Measurements from ENCODE around the gene AUTS2. TPM values are rescaled to one million over a fixed set of nuclear protein-coding genes. Genes with fewer than 3 reads are reported as not detected.

AUTS2 gene
- total RNA-seq, 1 donor from 2014 or later: 56.0 TPM

DNA sequence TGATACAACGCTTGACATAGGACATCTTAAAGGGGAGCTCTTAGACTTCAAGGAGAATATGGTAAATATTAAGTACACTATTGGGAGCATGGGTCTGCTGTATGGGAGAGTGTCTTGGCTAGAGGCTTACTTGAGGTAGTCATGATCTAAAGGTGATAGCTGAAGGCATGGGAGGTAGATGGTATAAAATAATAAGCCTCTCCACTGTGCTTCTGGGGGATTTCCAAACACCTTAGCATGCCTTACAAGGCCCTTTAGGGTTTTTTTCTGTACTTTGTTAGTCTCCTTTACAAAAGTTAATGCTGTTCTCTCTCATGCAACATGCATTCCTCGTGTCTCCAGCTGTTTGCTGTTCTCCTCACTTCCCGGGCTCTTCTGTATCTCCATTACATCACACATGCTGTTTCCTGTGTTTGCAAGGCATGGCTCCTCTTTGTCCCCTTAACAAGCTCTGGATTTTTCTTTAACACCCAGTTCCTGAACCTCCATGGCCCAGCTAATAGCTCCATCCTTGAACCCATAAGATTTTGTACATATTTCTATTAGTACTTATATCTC lies 449.7 kb downstream of the AUTS2 start:
- intact Hi-C loops (cut with DNase I): loop anchor here (10.0 kb wide), 1 partner anchor 647 kb away; no protein-coding TSS in a partner anchor
- DNase-seq: no peak
- Histone ChIP-seq H3K27ac (no peak overlapping the region), H3K27me3 (no peaks in the 10 kb centered on the region), H3K4me1 (no peaks in the 10 kb centered on the region), H3K36me3 (no peaks in the 10 kb centered on the region), H3K4me3 (no peak overlapping the region), H3K9me3 (no peaks in the 10 kb centered on the region)
- no peak for TF ChIP-seq CTCF (IDR thresholded peaks at IDR 0.05)
- ATAC-seq: peak; percentile 60

GRCh38 chr7:70051726-70052125 lies 453.5 kb downstream of the AUTS2 start:
- ATAC-seq (no peak), DNase-seq (no peak)
- Histone ChIP-seq H3K4me1 (peaks cover 8% of the 10 kb centered on the region), H3K27me3 (no peaks in the 10 kb centered on the region), H3K27ac (no peak overlapping the region), H3K9me3 (no peaks in the 10 kb centered on the region), H3K36me3 (no peaks in the 10 kb centered on the region), H3K4me3 (no peak overlapping the region)
- intact Hi-C loops (cut with DNase I): no loop called here
- TF ChIP-seq CTCF (IDR thresholded peaks at IDR 0.05): no peak

DNA sequence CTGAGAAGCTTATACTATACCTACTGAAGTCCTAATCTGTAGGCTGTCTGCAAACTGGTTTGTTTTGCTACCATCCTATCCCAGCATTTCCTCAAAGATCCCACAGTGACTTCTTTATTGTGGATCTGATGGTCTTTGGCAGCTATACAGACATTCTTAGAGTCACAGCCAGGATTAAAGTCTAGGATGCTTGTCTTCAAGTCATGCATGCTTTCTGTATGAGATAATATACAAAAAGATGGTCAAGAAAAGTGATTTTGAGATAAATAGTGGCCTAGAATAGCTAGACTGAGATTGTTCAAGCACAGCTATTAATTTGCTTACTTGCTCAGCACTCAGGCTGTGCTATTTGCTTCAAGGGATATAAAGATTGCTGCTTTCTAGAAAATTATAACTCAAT lies 454.4 kb downstream of the AUTS2 start:
- no peak for TF ChIP-seq CTCF (IDR thresholded peaks at IDR 0.05)
- Histone ChIP-seq H3K9me3 (no peaks in the 10 kb centered on the region), H3K36me3 (no peaks in the 10 kb centered on the region), H3K4me3 (no peak overlapping the region), H3K27ac (no peak overlapping the region), H3K27me3 (no peaks in the 10 kb centered on the region), H3K4me1 (peaks cover 8% of the 10 kb centered on the region)
- intact Hi-C loops (cut with DNase I): no loop called here
- DNase-seq (no peak), ATAC-seq (no peak)

DNA sequence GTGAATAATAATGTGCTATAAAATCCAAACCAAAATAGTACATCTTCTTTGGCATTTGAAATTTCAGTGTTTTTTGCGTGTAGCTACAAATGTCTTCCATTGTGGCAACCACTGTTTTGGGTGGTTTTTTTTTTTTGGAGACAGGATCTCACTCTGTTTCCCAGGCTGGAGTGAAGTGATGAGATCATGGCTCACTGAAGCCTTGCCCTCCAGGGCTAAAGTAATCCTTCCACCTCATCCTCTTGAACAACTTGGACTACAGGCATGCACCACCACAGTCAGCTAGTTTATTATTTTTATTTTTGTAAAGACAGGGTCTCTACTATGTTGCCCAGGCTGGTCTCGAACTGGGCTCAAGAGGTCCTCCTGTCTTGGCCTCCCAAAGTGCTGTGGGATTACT lies 455.1 kb downstream of the AUTS2 start:
- Histone ChIP-seq H3K27ac (no peak overlapping the region), H3K27me3 (no peaks in the 10 kb centered on the region), H3K9me3 (no peaks in the 10 kb centered on the region), H3K4me1 (peaks cover 8% of the 10 kb centered on the region), H3K4me3 (no peak overlapping the region), H3K36me3 (no peaks in the 10 kb centered on the region)
- no peak for TF ChIP-seq CTCF (IDR thresholded peaks at IDR 0.05)
- DNase-seq (no peak), ATAC-seq (no peak)
- intact Hi-C loops (cut with DNase I): no loop called here

- ATAC-seq (no peak), DNase-seq (no peak)
- H3K27ac ChIP-seq: no peak overlapping the region
- no peaks in the 10 kb centered on the region for H3K9me3 ChIP-seq
- no peak for TF ChIP-seq CTCF (IDR thresholded peaks at IDR 0.05)
- H3K4me1 ChIP-seq: peaks cover 8% of the 10 kb centered on the region
- no peak overlapping the region for H3K4me3 ChIP-seq
- H3K27me3 ChIP-seq: no peaks in the 10 kb centered on the region
- intact Hi-C loops (cut with DNase I): no loop called here
- no peaks in the 10 kb centered on the region for H3K36me3 ChIP-seq
These were observed 455.7 kb downstream of the AUTS2 start for GRCh38 chr7:70053989-70054388.

DNA sequence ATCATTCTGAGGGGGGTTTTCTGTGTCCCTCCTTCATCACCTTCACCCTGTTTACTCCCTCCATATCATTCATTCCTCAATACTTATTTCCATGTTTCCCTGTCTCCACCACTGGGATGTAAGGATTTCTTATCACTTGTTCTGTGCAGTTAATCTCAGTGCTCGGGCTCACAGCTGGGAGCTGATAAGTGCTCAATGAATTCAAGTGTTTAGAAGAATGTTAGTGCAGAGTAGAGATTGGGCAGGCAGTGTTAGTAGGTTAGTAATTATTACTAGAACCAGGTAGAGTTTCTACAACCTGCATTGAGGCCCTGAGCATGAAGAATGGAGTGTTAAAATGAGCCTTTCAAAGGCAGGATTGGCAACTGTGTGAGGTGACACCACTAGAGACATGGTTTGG lies 458.1 kb downstream of the AUTS2 start:
- DNase-seq (no peak), ATAC-seq (peak; percentile 41)
- Histone ChIP-seq H3K27me3 (no peaks in the 10 kb centered on the region), H3K4me1 (peaks cover 8% of the 10 kb centered on the region), H3K4me3 (no peak overlapping the region), H3K27ac (no peak overlapping the region), H3K36me3 (no peaks in the 10 kb centered on the region), H3K9me3 (no peaks in the 10 kb centered on the region)
- intact Hi-C loops (cut with DNase I): no loop called here
- no peak for TF ChIP-seq CTCF (IDR thresholded peaks at IDR 0.05)
